Lung (tissue), 12 donors: Measurements from ENCODE around the gene SLTM. TPM values are rescaled to one million over a fixed set of nuclear protein-coding genes. Genes with fewer than 3 reads are reported as not detected.
A peak's percentile ranks its signal among the peaks of the same experiment; 100 is the strongest.

Source experiments
- ATAC-seq: fragments of 200-7000 bp; cut with Tn5 transposase; one replicate; pipeline ENCODE4 v1.9.1; 2020; ENCODE audit warnings: moderate number of reproducible peaks; ENCODE audit not compliant: insufficient read depth, low FRiP score
- DNase-seq, 3 donors: peaks; one replicate each; pipeline ENCODE4 v3.0.0-alpha.2; 2013 to 2017
- H3K27ac ChIP-seq, 2 donors: one replicate each; pipeline ENCODE4 v1.5.1; 2013; ENCODE audit warnings: mild to moderate bottlenecking in 2 of 2, moderate library complexity in 2 of 2, control low read depth in 1 of 2, inconsistent platforms in 1 of 2, low read depth in 1 of 2, low read length in 1 of 2
- H3K27me3 ChIP-seq, 3 donors: one replicate each; pipeline ENCODE4 v1.5.1; 2013; ENCODE audit warnings: low read length in 2 of 3; ENCODE audit not compliant: control insufficient read depth in 3 of 3, insufficient read depth in 3 of 3
- H3K36me3 ChIP-seq, 4 donors: one replicate each; pipeline ENCODE4 v1.5.1; 2013; ENCODE audit warnings: low read length in 4 of 4, mild to moderate bottlenecking in 1 of 4, moderate library complexity in 1 of 4; ENCODE audit not compliant: control insufficient read depth in 4 of 4, insufficient read depth in 4 of 4
- H3K4me1 ChIP-seq, 5 donors: one replicate each; pipeline ENCODE4 v1.5.1; 2013; ENCODE audit warnings: low read length in 5 of 5, mild to moderate bottlenecking in 2 of 5, moderate library complexity in 1 of 5; ENCODE audit not compliant: control insufficient read depth in 5 of 5, insufficient read depth in 5 of 5
- H3K4me3 ChIP-seq: one replicate; pipeline ENCODE4 v1.5.1; 2013; ENCODE audit warnings: mild to moderate bottlenecking, control low read depth, moderate library complexity
- H3K9ac ChIP-seq, 2 donors: one replicate each; pipeline ENCODE4 v1.5.1; 2013; ENCODE audit warnings: low read length in 2 of 2, control low read depth in 1 of 2; ENCODE audit not compliant: insufficient read depth in 1 of 2
- H3K9me3 ChIP-seq, 4 donors: one replicate each; pipeline ENCODE4 v1.5.1; 2013; ENCODE audit warnings: low read length in 3 of 4, mild to moderate bottlenecking in 1 of 4, moderate library complexity in 1 of 4; ENCODE audit not compliant: control insufficient read depth in 4 of 4, insufficient read depth in 3 of 4
- CTCF ChIP-seq: IDR thresholded peaks from 2 replicates; pipeline ENCODE4 v1.5.1; 2012; ENCODE audit warnings: mild to moderate bottlenecking; ENCODE audit errors: control extremely low read depth, extremely low read depth
- WGBS, 2 donors: extraction: QIAGEN DNeasy Blood & Tissue Kit; methylation state at CpG; one replicate each; pipeline ENCODE4 v1.1.7; 2013; 5-methylcytosine and 5-hydroxymethylcytosine counted together
- polyA plus RNA-seq, 2 donors: library from polyadenylated mRNA; stranded (reverse); fragments of 200-250 nt; gene quantifications; one replicate each; pipeline ENCODE4 v1.2.1, GENCODE V29; 2013
- total RNA-seq, 2 donors: library from RNA; depleted of rRNA in 1 of 2; stranded (reverse); fragments of >200 nt in 1 of 2; gene quantifications; one replicate each; pipeline ENCODE4 v1.2.1, GENCODE V29; 2014 to 2021
- donor health status: control.
- donor health status: control.
- donor health status: Bipolar disorder and iron deficiency.
- donor health status: healthy.
- donor health status: DM: yes; HTN: yes; CAD: no.

Gene SLTM
- total and polyA plus RNA-seq, 4 donors, result 46.0 to 164 (median 67.4) TPM

DNA sequence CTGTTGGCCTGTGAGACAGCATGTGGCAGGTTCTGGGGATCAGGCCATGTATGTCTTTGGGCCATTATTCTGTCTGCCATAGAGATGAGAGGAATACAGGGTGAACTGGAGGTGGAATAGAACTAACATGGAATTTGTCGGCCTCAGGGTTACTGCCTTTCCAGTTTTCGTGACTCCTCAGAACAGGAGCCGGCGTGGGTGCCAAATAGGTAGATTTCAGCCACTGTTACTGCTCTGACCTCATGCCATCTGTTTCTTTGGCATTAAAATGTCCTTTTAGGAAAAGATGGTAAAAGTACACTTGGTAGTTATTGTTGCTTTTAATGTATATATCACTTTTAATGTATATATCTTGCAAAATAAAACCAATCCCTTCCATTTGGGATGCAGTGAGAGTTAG lies 65.6 kb downstream of the SLTM start:
- Histone ChIP-seq H3K4me1 (peaks cover 0 to 4% (median 0%) of the 10 kb centered on the region in 5 donors), H3K27ac (no peak overlapping the region), H3K4me3 (no peak overlapping the region), H3K9me3 (no peaks in the 10 kb centered on the region), H3K27me3 (no peaks in the 10 kb centered on the region), H3K9ac (no peak overlapping the region), H3K36me3 (no peaks in the 10 kb centered on the region)
- ATAC-seq, result no peak
- WGBS, 2 donors, result 97 to 98% methylated on average over 4 of the region's 4 CpGs
- TF ChIP-seq CTCF, result no peak
- no peak for DNase-seq

DNA sequence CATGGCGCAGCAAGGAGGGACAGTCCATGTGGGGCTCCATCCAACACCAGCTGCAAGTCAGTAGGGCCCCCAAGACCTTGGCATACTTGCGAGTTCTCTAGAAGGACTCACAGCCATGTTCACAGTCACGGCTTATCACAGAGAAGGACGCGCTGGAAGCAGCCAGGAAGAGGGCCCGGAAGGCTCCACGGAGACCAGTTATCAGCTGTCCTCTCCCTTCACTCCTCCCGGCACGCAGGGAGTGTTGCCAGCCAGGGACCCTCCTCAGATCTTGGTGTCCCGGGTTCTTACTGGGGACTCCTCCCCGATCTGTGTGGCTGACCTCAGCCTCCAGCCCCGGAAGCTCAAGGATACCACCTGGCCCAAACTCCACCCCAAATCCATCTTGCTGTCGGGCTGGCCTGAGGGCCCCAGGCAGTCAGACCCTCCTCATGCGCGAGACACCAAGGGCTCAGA lies 68.0 kb downstream of the SLTM start:
- TF ChIP-seq CTCF, result no peak
- ATAC-seq, result peak; percentile 49
- H3K9ac ChIP-seq, result peak overlapping the region in 1 of 2 donors; percentile 74
- 56 to 83% methylated on average over 15 of the region's 15 CpGs for WGBS, 2 donors
- no peaks in the 10 kb centered on the region for H3K27me3 ChIP-seq
- peaks cover 0 to 4% (median 0%) of the 10 kb centered on the region in 5 donors for H3K4me1 ChIP-seq
- H3K9me3 ChIP-seq, result no peaks in the 10 kb centered on the region
- no peak overlapping the region for H3K4me3 ChIP-seq
- H3K36me3 ChIP-seq, result no peaks in the 10 kb centered on the region
- H3K27ac ChIP-seq, result no peak overlapping the region
- DNase-seq, result peak in 2 of 3 donors; percentile 36 to 48

- no peaks in the 10 kb centered on the region for H3K36me3 ChIP-seq
- peaks cover 0 to 4% (median 0%) of the 10 kb centered on the region in 5 donors for H3K4me1 ChIP-seq
- peak; percentile 56 to 62 (median 56) for DNase-seq
- no peak overlapping the region for H3K27ac ChIP-seq
- H3K9ac ChIP-seq, result peak overlapping the region; percentile 16 to 74
- ATAC-seq, result peak; percentile 48
- no peak overlapping the region for H3K4me3 ChIP-seq
- H3K27me3 ChIP-seq, result no peaks in the 10 kb centered on the region
- no peak for TF ChIP-seq CTCF
- 18 to 21% methylated on average over 46 to 54 of the region's 54 CpGs for WGBS, 2 donors
- no peaks in the 10 kb centered on the region for H3K9me3 ChIP-seq
Measured at GRCh38 chr15:58864602-58865424, 68.7 kb downstream of the SLTM start.
